Measurements from ENCODE around the gene TRABD2B.

DNA sequence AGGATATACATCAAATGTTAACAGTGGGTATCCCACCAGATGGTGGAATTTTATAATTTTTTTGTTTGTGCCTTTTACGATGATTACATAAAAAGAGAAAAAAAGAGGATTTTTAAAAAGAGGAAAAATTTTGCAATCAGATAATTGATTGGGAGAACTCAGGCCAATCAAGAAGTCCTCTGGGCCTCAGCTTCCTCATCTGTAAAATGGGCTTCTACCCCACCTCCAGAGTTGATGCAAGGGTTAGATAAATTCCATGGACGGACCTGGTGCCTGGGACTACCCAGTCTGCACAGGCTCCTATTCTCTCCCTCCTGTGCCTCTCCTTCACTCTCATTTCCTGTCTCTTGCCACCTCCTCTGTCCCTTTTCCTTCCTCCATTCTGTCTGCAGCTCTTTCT lies 88.9 kb downstream of the TRABD2B start:
- TF ChIP-seq, protein P1, sequence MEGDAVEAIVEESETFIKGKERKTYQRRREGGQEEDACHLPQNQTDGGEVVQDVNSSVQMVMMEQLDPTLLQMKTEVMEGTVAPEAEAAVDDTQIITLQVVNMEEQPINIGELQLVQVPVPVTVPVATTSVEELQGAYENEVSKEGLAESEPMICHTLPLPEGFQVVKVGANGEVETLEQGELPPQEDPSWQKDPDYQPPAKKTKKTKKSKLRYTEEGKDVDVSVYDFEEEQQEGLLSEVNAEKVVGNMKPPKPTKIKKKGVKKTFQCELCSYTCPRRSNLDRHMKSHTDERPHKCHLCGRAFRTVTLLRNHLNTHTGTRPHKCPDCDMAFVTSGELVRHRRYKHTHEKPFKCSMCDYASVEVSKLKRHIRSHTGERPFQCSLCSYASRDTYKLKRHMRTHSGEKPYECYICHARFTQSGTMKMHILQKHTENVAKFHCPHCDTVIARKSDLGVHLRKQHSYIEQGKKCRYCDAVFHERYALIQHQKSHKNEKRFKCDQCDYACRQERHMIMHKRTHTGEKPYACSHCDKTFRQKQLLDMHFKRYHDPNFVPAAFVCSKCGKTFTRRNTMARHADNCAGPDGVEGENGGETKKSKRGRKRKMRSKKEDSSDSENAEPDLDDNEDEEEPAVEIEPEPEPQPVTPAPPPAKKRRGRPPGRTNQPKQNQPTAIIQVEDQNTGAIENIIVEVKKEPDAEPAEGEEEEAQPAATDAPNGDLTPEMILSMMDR (IDR thresholded peaks at IDR 0.05): no peak
- no peak for TF ChIP-seq POLR2A (IDR thresholded peaks at IDR 0.05)
